ENCODE measurements around the gene ADK.

GRCh38 chr10:74500816-74501215 is 349.8 kb downstream of the ADK start:
- TF ChIP-seq EZH2 (IDR thresholded peaks at IDR 0.05; ENCODE audit: low read length) (no peak), CTCF (optimal IDR thresholded peaks at IDR 0.05 in 1 of 3, IDR thresholded peaks at IDR 0.05 in 1 of 3, conservative IDR thresholded peaks at IDR 0.05 in 1 of 3; ENCODE audit: extremely low read depth in 1 of 3, insufficient read depth in 2 of 3, low read length in 3 of 3) (no peak)
